Measurements from ENCODE around the gene TMPRSS6. TPM values are rescaled to one million over a fixed set of nuclear protein-coding genes. Genes with fewer than 3 reads are reported as not detected.

Gene TMPRSS6
- total and polyA plus RNA-seq, 2 of the 8 experiments (the other 6 are each of a cell fraction or from before 2014, with no cell fraction given) = 0.02 TPM; not detected in 1

- FAIRE-seq = no peak
- Histone ChIP-seq H3K27ac (ENCODE audit: low read depth, low read length) (no peak overlapping the region), H3K18ac (ENCODE audit: extremely low read depth, low read length) (no peak overlapping the region)
- TF ChIP-seq TBP (IDR thresholded peaks at IDR 0.05; ENCODE audit: low read depth, low read length) (no peak), EP300 (IDR thresholded peaks at IDR 0.05; ENCODE audit: borderline replicate concordance in 1 of 2, low read depth in 2 of 2, low read length in 2 of 2) (no peak), SIRT6 (IDR thresholded peaks at IDR 0.05; ENCODE audit: low read length) (no peak), SAP30 (IDR thresholded peaks at IDR 0.05; ENCODE audit: insufficient read depth, insufficient replicate concordance, low read length) (no peak), TAF1 (IDR thresholded peaks at IDR 0.05; ENCODE audit: low read depth, low read length) (no peak), USF2 (IDR thresholded peaks at IDR 0.05; ENCODE audit: low read length) (no peak), SP4 (IDR thresholded peaks at IDR 0.05; ENCODE audit: low read length) (no peak), POU5F1 (IDR thresholded peaks at IDR 0.05; ENCODE audit: low read depth, low read length) (no peak), KDM5A (IDR thresholded peaks at IDR 0.05; ENCODE audit: low read length) (no peak), EGR1 (IDR thresholded peaks at IDR 0.05; ENCODE audit: borderline replicate concordance, low read depth, low read length) (no peak), JUND (IDR thresholded peaks at IDR 0.05; ENCODE audit: low read length) (no peak), RAD21 (IDR thresholded peaks at IDR 0.05 in 1 of 2, conservative IDR thresholded peaks at IDR 0.05 in 1 of 2; ENCODE audit: low read depth in 2 of 2, low read length in 2 of 2) (no peak), CEBPB (IDR thresholded peaks at IDR 0.05; ENCODE audit: low read depth, low read length) (no peak), JUN (IDR thresholded peaks at IDR 0.05; ENCODE audit: low read depth, low read length) (no peak)
These were observed 52.3 kb downstream of the TMPRSS6 start for GRCh38 chr22:37057226-37057625.

More at GRCh38 chr22:37057226-37057625, 52.3 kb downstream of the TMPRSS6 start:
- Histone ChIP-seq H2BK12ac (ENCODE audit: low read depth, low read length) (no peak overlapping the region), H3K79me1 (ENCODE audit: low read depth, low read length) (no peaks in the 10 kb centered on the region), H3K79me2 (ENCODE audit: control insufficient read depth in 1 of 2, insufficient read depth in 2 of 2, low read length in 2 of 2) (no peaks in the 10 kb centered on the region), H3K4ac (replicated peaks; ENCODE audit: insufficient read length, low read depth, low read length) (no peak overlapping the region), H3K4me3 (ENCODE audit: extremely low read depth in 1 of 4, insufficient read depth in 2 of 4, low read depth in 3 of 4, low read length in 4 of 4) (no peak overlapping the region), H4K8ac (ENCODE audit: extremely low read depth, insufficient read depth, low read length) (no peak overlapping the region), H2BK20ac (ENCODE audit: low read length) (no peak overlapping the region), H3K14ac (ENCODE audit: insufficient read length) (no peak overlapping the region), H3K4me2 (ENCODE audit: insufficient read depth in 1 of 2, low read depth in 2 of 2, low read length in 2 of 2) (no peak overlapping the region), H2BK15ac (ENCODE audit: low read length) (no peak overlapping the region), H3K9ac (replicated peaks in 1 of 4; ENCODE audit: extremely low read depth in 1 of 4, low read depth in 3 of 4, low read length in 3 of 4) (no peak overlapping the region), H3K4me1 (replicated peaks in 1 of 4; ENCODE audit: control insufficient read depth in 3 of 4, insufficient read depth in 4 of 4, low read length in 3 of 4) (peaks cover 0 to 11% (median 7%) of the 10 kb centered on the region in 4 experiments; a peak in 5 of 7 replicates), H2AK5ac (ENCODE audit: low read depth, low read length) (no peak overlapping the region), H3K56ac (replicated peaks; ENCODE audit: insufficient read length, low read depth, low read length) (no peak overlapping the region), H2BK5ac (ENCODE audit: low read depth, low read length) (no peak overlapping the region), H3K27me3 (replicated peaks in 1 of 4; ENCODE audit: control insufficient read depth in 3 of 4, extremely low read depth in 1 of 4, insufficient read depth in 3 of 4, low read length in 3 of 4) (no peaks in the 10 kb centered on the region; a peak in 1 of 7 replicates), H2BK120ac (replicated peaks; ENCODE audit: low read depth, low read length) (no peak overlapping the region), H4K20me1 (replicated peaks in 1 of 2; ENCODE audit: control insufficient read depth in 1 of 2, insufficient read depth in 2 of 2, low read length in 2 of 2) (peaks cover 0 to 15% of the 10 kb centered on the region in 2 experiments), H3K23me2 (ENCODE audit: low read depth, low read length) (no peaks in the 10 kb centered on the region; the same call in 1 of the 2 replicates), H3K23ac (ENCODE audit: insufficient read length) (no peak overlapping the region), H3K36me3 (ENCODE audit: control insufficient read depth in 2 of 4, insufficient read depth in 4 of 4, low read length in 3 of 4) (peaks cover 0 to 12% (median 2%) of the 10 kb centered on the region in 4 experiments; a peak in 4 of 8 replicates), H4K91ac (replicated peaks; ENCODE audit: insufficient read length, low read length) (no peak overlapping the region), H2AFZ (ENCODE audit: low read length) (no peak overlapping the region), H4K5ac (ENCODE audit: insufficient read length, low read depth, low read length) (no peak overlapping the region), H3K9me3 (ENCODE audit: insufficient read depth in 2 of 2, low read depth in 1 of 2, low read length in 1 of 2) (no peaks in the 10 kb centered on the region)
- no peak for DNase-seq (ENCODE audit: low read depth in 1 of 2, low spot score in 2 of 2)
- WGBS, 2 experiments (ENCODE audit: extremely low coverage in 1 of 2, insufficient coverage in 1 of 2, insufficient read length in 1 of 2, insufficient replicate concordance in 2 of 2, low coverage in 1 of 2, low lambda C conversion rate in 2 of 2, missing lambda C conversion rate in 1 of 2) = 75% methylated on average over 4 of the region's 9 CpGs; no CpG with 5 or more reads in 1 of the 2 experiments
- ChIA-PET CTCF (ENCODE audit: partially characterized antibody) (interaction anchor here (0.8 kb wide), 2 partner anchors 95 to 417 kb away, joined by 3 to 4 read pairs; no protein-coding TSS in a partner anchor), POLR2A (ENCODE audit: partially characterized antibody) (no interaction called here)
